Stimulated activated CD8-positive, alpha-beta memory T cell treated with anti-CD3 and anti-CD28 coated beads, Interleukin-4, amount 100 ng/mL, for 48 hours (primary cell): ENCODE measurements around the gene DPYSL4.

Source experiments
- DNase-seq: peaks from one replicate; pipeline ENCODE4 v3.0.0-alpha.2; 2020

Gene DPYSL4

GRCh38 chr10:132197271-132198067 lies 10.7 kb downstream of the DPYSL4 start:
- DNase-seq: no peak

- DNase-seq: no peak
These were observed 11.3 kb downstream of the DPYSL4 start for GRCh38 chr10:132198068-132198370.

GRCh38 chr10:132198381-132199181 lies 11.8 kb downstream of the DPYSL4 start:
- no peak for DNase-seq

GRCh38 chr10:132199268-132199853 lies 12.6 kb downstream of the DPYSL4 start:
- no peak for DNase-seq

GRCh38 chr10:132199854-132200311 lies 13.1 kb downstream of the DPYSL4 start:
- no peak for DNase-seq

- DNase-seq: no peak
These were observed 13.8 kb downstream of the DPYSL4 start for GRCh38 chr10:132200344-132201110.

- DNase-seq: no peak
These were observed 14.6 kb downstream of the DPYSL4 start for GRCh38 chr10:132201111-132201969.

- DNase-seq: no peak
These were observed 15.6 kb downstream of the DPYSL4 start for GRCh38 chr10:132202070-132202970.

GRCh38 chr10:132203256-132204077 lies 16.7 kb downstream of the DPYSL4 start:
- no peak for DNase-seq

GRCh38 chr10:132204078-132204780 lies 17.5 kb downstream of the DPYSL4 start:
- no peak for DNase-seq

GRCh38 chr10:132204781-132205473 lies 18.2 kb downstream of the DPYSL4 start:
- DNase-seq: no peak

- no peak for DNase-seq
These were observed 19.1 kb downstream of the DPYSL4 start for GRCh38 chr10:132205650-132206376.

- no peak for DNase-seq
These were observed 19.6 kb downstream of the DPYSL4 start for GRCh38 chr10:132206377-132206745.

- DNase-seq: no peak
These were observed 20.2 kb downstream of the DPYSL4 start for GRCh38 chr10:132206806-132207535.

- DNase-seq: no peak
These were observed 21.1 kb downstream of the DPYSL4 start for GRCh38 chr10:132207536-132208461.

GRCh38 chr10:132208462-132209050 lies 21.8 kb downstream of the DPYSL4 start:
- no peak for DNase-seq
